ENCODE measurements around the gene VTA1. TPM values are rescaled to one million over a fixed set of nuclear protein-coding genes. Genes with fewer than 3 reads are reported as not detected.
A peak's percentile ranks its signal among the peaks of the same experiment; 100 is the strongest.
"Not testable (repeated sequence)": the region's sequence is repeated elsewhere in the genome, so short reads cannot be mapped to it uniquely, and the experiment has no call there.

Gene VTA1
- polyA plus RNA-seq, 4 donors, result 66.7 to 94.0 (median 74.0) TPM

DNA sequence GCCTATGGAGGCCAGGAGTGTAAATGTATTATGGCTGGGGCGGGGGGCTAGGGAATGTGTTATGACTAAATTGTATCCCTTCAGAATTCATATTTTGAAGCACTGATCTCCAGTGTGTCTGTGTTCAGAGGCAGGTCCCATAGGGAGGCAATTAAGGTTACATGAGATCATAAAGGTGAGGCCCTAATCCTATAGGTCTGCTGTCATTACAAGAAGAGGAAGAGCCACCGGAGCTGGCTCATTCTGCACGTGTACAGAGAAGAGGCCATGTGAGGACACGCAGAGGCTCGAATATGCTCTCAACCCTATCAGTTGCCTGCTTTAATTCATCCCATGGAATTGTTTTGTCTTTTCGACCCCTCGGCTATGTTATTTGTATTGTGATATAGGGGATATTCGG lies 76.9 kb downstream of the VTA1 start:
- DNase-seq (ENCODE audit: low read depth in 4 of 4, low spot score in 3 of 4), result no peak

- DNase-seq (ENCODE audit: low read depth in 4 of 4, low spot score in 3 of 4), result no peak
Observed at GRCh38 chr6:142225115-142225514, 78.1 kb downstream of the VTA1 start.

DNA sequence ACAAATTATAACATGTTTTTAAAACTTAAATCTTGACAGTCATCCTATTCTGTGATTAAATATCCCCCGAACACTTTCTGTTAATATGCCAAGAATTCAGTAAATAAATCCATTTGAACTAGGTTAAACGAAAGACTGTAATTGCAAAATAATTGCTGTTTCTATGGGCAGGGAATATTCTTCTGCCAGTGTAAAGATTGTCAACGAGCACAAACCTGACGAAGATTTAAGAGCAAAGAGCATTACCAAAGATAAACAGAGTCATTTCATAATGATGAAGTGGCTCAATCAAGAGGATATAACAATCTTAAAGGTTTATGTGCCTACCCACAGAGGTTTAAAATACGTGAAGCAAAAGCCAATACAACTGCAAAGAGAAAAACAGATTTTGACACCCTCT lies 78.5 kb downstream of the VTA1 start:
- no peak for DNase-seq (ENCODE audit: low read depth in 4 of 4, low spot score in 3 of 4)

DNA sequence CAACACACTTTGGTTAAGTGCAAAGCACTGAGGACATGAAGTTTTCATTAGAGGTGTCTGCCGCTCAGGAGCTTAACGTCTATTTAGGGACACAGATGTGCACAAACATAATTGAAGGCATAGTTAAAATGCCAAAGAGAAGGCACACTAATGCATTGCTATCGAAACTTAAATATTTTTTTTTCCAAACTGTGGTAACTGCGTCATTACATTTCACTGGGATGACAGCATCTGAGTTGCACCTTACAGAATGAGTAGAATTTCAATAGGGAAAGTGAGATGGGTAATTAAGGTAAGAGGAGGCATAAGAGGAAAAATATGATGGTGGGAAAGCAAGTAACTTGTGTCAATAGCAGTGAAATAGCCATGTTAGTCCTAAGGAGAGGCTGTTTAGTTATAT lies 79.7 kb downstream of the VTA1 start:
- DNase-seq (ENCODE audit: low read depth in 4 of 4, low spot score in 3 of 4), result no peak

DNA sequence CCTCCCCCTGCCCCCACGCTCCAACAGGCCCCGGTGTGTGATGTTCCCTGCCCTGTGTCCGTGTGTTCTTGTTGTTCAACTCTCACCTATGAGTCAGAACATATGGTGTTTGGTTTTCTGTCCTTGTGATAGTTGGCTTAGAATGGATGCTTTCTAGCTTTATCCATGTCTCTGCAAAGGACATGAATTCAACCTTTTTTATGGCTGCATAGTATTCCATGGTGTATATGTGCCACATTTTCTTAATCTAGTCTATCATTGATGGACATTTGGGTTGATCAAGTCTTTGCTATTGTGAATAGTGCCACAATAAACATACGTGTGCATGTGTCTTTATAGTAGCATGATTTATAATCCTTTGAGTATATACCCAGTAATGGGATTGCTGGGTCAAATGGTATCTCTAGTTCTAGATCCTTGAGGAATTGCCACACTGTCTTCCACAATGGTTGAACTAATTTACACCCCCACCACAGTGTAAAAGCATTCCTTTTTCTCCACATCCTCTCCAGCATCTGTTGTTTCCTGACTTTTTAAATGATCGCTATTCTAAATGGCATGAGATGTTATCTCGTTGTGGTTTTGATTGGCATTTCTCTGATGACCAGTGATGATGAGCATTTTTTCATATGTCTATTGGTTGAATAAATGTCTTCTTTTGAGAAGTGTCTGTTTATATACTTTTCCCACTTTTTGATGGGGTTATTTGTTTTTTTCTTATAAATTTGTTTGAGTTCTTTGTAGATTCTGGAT lies 82.6 kb downstream of the VTA1 start:
- DNase-seq (ENCODE audit: low read depth in 4 of 4, low spot score in 3 of 4), result not testable (repeated sequence)

- peak; percentile 22 to 57 (median 36) for DNase-seq (ENCODE audit: low read depth in 4 of 4, low spot score in 3 of 4)
Observed at GRCh38 chr6:142232206-142233044, 85.4 kb downstream of the VTA1 start.

DNA sequence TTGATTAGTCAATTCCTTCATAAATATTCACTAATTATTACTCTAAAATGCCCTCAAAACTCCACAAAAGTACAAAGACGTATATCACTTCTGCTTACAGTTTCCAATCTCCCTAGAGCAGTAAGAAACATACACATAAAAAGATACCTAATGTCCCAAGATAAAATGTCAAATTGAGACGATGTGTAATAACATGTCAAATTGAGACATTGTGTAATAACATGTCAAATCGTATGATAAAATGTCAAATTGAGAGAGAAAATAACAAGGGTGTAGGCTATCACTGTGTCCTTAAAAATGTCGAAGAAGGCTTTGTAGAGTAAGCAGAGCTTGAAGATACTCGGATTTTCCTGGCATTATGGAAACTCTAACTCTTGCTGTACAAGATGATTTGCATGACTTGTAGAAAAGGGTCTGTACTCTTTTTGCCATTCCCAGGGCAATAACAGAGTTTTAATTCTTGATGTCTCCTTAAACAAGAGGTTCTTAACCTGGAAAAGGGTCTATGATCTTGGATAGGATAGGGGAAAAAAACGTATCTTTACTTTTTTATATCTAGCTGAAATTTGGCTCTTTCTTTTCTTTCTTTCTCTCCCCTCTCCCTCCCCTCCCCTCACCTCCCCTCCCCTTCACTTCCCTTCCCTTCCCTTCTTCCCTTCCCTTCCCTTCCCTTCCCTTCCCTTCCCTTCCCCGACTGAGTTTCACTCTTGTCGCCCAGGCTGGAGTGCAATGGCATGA lies 87.1 kb downstream of the VTA1 start:
- DNase-seq (ENCODE audit: low read depth in 4 of 4, low spot score in 3 of 4), result no peak

GRCh38 chr6:142235272-142235671 lies 88.2 kb downstream of the VTA1 start:
- no peak for DNase-seq (ENCODE audit: low read depth in 4 of 4, low spot score in 3 of 4)

- DNase-seq (ENCODE audit: low read depth in 4 of 4, low spot score in 3 of 4), result no peak
Observed at GRCh38 chr6:142235791-142236190, 88.7 kb downstream of the VTA1 start.

- DNase-seq (ENCODE audit: low read depth in 4 of 4, low spot score in 3 of 4), result no peak
Observed at GRCh38 chr6:142236691-142237090, 89.6 kb downstream of the VTA1 start.

- DNase-seq (ENCODE audit: low read depth in 4 of 4, low spot score in 3 of 4), result no peak
Observed at GRCh38 chr6:142238881-142239280, 91.8 kb downstream of the VTA1 start.

DNA sequence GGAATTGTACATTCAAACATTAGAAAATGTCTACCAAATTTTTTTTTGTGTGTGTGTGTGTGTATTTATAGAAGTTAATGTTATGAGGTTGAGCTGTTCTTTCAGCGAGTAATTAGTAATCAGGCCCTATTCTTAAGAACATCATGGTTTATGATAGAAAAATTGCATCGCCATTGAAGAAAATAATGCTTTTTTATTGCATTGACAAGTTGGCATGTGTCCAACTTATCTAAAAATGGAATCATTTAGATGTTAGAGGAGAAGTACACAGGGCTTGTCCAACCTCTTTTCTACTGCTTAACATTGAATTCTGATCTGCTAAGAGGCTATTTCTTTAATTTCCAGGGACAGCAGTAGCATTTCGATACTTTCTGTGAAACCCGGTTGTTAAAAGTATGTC lies 93.1 kb downstream of the VTA1 start:
- DNase-seq (ENCODE audit: low read depth in 4 of 4, low spot score in 3 of 4), result no peak

- DNase-seq (ENCODE audit: low read depth in 4 of 4, low spot score in 3 of 4), result no peak
Observed at GRCh38 chr6:142241061-142241460, 94.0 kb downstream of the VTA1 start.

DNA sequence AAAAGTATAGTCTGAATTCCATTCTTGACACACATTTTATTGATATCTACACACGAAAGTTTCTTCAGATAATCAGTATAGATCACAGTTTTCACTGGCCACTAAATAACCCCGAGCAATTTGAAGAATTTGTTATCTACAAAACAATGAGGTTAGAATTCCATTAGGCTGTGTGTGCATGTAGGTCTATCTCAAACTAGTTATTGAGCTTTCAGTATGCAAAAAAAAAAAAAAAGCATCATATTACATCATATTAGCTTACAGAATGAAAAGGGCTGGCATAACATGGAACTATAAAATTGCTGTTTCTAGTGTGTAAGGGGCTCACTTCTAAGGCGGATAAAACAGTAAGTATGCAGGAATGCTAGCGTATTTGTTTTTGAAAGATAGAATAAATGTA lies 95.2 kb downstream of the VTA1 start:
- no peak for DNase-seq (ENCODE audit: low read depth in 4 of 4, low spot score in 3 of 4)

DNA sequence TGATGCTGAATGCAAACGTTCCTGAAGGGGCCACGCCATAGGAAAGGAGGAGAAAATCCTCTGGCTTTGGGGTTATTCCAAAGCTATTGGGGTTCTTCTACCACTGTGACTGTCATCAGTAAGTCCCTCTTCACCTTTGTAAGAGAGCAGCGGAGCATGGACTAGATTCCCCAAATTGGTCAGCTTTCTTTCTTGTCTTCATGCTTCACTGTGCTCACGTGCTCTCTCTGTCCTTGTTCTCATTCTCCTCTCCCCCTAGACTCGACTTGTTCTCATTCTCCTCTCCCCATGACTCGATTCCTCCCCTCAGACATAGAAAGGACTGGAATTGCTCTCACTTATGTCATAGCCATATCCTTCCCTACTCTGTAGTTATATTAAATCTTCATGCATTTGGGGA lies 99.9 kb downstream of the VTA1 start:
- DNase-seq (ENCODE audit: low read depth in 4 of 4, low spot score in 3 of 4), result no peak

DNA sequence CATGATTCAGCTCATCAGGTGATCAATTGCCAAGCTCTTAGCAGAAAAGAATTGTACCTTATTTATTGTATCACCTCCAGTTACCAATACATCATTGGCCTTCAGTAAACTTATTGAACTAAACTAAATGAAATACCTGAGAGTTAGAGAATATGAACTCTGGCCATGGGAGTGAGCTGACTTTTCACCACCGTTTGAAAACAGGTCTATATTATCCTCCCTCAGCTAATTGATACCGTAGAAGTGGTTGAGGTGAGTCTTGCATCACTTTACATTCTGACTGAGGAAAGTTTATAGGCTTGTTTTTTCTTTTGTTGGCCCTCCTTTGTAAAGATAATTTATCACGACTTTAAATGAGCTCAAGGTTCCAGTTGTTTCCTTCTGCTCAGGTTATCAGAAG lies 102.2 kb downstream of the VTA1 start:
- no peak for DNase-seq (ENCODE audit: low read depth in 4 of 4, low spot score in 3 of 4)

DNA sequence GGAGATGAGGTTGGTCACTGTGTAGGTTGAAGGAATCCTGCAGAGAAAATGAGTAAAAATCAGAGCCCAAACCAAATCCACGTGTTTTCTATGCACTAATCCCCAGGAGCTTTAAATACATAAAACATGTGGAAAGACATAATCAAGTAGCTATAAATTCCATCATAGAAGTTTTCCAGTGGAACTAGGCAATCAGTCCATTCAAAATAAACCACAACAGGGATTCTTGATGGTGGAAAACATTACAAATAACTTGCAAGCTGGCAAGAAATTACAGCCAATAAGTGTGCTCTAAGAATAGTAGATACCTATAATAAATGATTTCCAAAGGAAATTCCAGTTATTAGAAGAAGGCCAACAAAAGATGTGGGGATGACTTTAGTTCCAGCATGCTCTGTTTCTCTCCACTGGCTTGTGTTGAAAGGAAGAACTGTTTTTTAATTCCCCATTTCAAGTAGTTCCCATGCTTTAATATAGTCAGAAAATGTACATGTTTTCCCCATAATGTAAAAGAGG lies 104.9 kb downstream of the VTA1 start:
- no peak for DNase-seq (ENCODE audit: low read depth in 4 of 4, low spot score in 3 of 4)

DNA sequence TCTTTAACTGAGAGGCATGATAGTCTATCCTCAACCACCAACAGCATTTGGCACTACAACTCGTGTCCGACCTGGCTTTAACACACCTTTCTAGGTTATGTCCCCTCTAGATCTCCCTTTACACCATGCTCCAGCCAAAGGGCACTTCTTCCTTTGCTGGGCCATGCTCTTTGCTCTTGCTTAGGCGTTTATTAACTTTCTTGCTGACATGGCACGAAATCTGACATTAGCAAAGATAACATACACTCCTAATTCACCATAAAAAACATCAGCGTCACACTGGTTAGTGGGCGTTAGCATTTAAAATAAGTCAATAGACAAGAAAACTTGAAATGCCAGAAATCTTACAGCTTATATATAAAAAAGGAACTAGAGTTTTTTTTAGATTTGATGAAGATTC lies 107.5 kb downstream of the VTA1 start:
- no peak for DNase-seq (ENCODE audit: low read depth in 4 of 4, low spot score in 3 of 4)

- DNase-seq (ENCODE audit: low read depth in 4 of 4, low spot score in 3 of 4), result no peak
Observed at GRCh38 chr6:142255785-142256184, 108.7 kb downstream of the VTA1 start.

GRCh38 chr6:142258305-142258704 lies 111.2 kb downstream of the VTA1 start:
- DNase-seq (ENCODE audit: low read depth in 4 of 4, low spot score in 3 of 4), result no peak

- DNase-seq (ENCODE audit: low read depth in 4 of 4, low spot score in 3 of 4), result no peak
Observed at GRCh38 chr6:142258757-142259156, 111.7 kb downstream of the VTA1 start.

Measured in left renal pelvis (tissue), 4 donors.